GM12891 (cell line): ENCODE measurements around the gene VGF.

Experiments used
- PAX5 ChIP-seq: IDR thresholded peaks from 2 replicates; pipeline ENCODE4 v1.6.1; 2011; ENCODE audit warnings: low read length, moderate library complexity, mild to moderate bottlenecking; ENCODE audit not compliant: insufficient read depth, severe bottlenecking
- POLR2A ChIP-seq: IDR thresholded peaks from 2 replicates; pipeline ENCODE4 v1.6.1; 2011; ENCODE audit warnings: low read depth, low read length, control low read depth
- POLR2AphosphoS5 ChIP-seq: IDR thresholded peaks from 2 replicates; pipeline ENCODE4 v1.6.1; 2011; ENCODE audit warnings: low read depth, low read length, control low read depth
- SPI1 ChIP-seq: IDR thresholded peaks from 2 replicates; pipeline ENCODE4 v1.6.1; 2011; ENCODE audit warnings: low read depth, low read length, control low read depth
- TAF1 ChIP-seq: IDR thresholded peaks from 2 replicates; pipeline ENCODE4 v1.6.1; 2011; ENCODE audit warnings: low read depth, low read length, control low read depth

DNA sequence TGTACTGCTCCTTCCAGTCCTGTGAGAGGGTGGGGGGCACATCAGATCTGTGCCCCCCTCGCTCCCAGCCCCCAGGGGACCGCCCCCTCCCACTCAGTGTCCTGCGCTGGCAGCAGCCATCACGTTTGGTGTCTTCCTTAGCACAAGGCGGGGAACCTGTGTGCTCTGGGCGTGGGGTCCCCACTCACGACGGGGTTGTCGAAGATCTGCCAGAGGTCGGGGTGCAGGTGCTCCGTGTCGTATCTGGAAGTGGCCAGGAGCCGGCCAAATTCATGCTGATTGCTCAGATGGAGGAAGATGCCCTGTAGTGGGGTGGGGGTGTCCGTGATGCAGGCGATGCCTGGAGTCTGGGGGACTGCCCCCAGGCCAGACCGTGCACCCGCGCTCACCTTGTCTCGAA, 44.8 kb upstream of the VGF start:
- TF ChIP-seq POLR2A, result no peak
- no peak for TF ChIP-seq SPI1
- no peak for TF ChIP-seq TAF1
- TF ChIP-seq POLR2AphosphoS5, result no peak
- no peak for TF ChIP-seq PAX5
